Measurements from ENCODE around the gene SPRR4.

SPRR4 gene

GRCh38 chr1:152983234-152983633 lies 12.8 kb downstream of the SPRR4 start:
- no peak for DNase-seq (ENCODE audit: extremely low read depth, insufficient read length)

GRCh38 chr1:152983743-152984142 lies 13.3 kb downstream of the SPRR4 start, which contains the start of gene SPRR1A:
TSS of gene SPRR1A (plus strand) at chr1:152984081. CDS start at chr1:152985231, 1,150 bp downstream.
- DNase-seq (ENCODE audit: extremely low read depth, insufficient read length): no peak
- no peak within 1 kb of the TSS for H3K4me3 ChIP-seq (replicated peaks; ENCODE audit: low read depth, low read length)
- H3K27me3 ChIP-seq (replicated peaks; ENCODE audit: control insufficient read depth, insufficient read depth, low read length): peaks cover 2% of the 10 kb centered on the region; the same call in 1 of the 2 replicates
- no peaks in the 10 kb centered on the region for H3K36me3 ChIP-seq (ENCODE audit: control insufficient read depth, insufficient read depth, low read length)
- TF ChIP-seq CTCF (IDR thresholded peaks at IDR 0.05; ENCODE audit: insufficient read depth, low read length, poor library complexity, severe bottlenecking): no peak

More at GRCh38 chr1:152983234-152983633, 12.8 kb downstream of the SPRR4 start:
- no peak for TF ChIP-seq CTCF (IDR thresholded peaks at IDR 0.05; ENCODE audit: insufficient read depth, low read length, poor library complexity, severe bottlenecking)
- peaks cover 2% of the 10 kb centered on the region; the same call in 1 of the 2 replicates for H3K27me3 ChIP-seq (replicated peaks; ENCODE audit: control insufficient read depth, insufficient read depth, low read length)
- H3K36me3 ChIP-seq (ENCODE audit: control insufficient read depth, insufficient read depth, low read length): no peaks in the 10 kb centered on the region
- no peak overlapping the region for H3K4me3 ChIP-seq (replicated peaks; ENCODE audit: low read depth, low read length)

GRCh38 chr1:152986578-152986977 lies 16.1 kb downstream of the SPRR4 start:
- Histone ChIP-seq H3K27me3 (replicated peaks; ENCODE audit: control insufficient read depth, insufficient read depth, low read length) (no peaks in the 10 kb centered on the region; the same call in none of the 2 replicates), H3K4me3 (replicated peaks; ENCODE audit: low read depth, low read length) (no peak overlapping the region), H3K36me3 (ENCODE audit: control insufficient read depth, insufficient read depth, low read length) (no peaks in the 10 kb centered on the region)
- no peak for DNase-seq (ENCODE audit: extremely low read depth, insufficient read length)
- no peak for TF ChIP-seq CTCF (IDR thresholded peaks at IDR 0.05; ENCODE audit: insufficient read depth, low read length, poor library complexity, severe bottlenecking)

- no peaks in the 10 kb centered on the region; the same call in 1 of the 2 replicates for H3K27me3 ChIP-seq (replicated peaks; ENCODE audit: control insufficient read depth, insufficient read depth, low read length)
- H3K36me3 ChIP-seq (ENCODE audit: control insufficient read depth, insufficient read depth, low read length): no peaks in the 10 kb centered on the region
- DNase-seq (ENCODE audit: extremely low read depth, insufficient read length): no peak
- TF ChIP-seq CTCF (IDR thresholded peaks at IDR 0.05; ENCODE audit: insufficient read depth, low read length, poor library complexity, severe bottlenecking): no peak
- H3K4me3 ChIP-seq (replicated peaks; ENCODE audit: low read depth, low read length): no peak overlapping the region
These were observed 22.7 kb downstream of the SPRR4 start for GRCh38 chr1:152993186-152993585.

- DNase-seq (ENCODE audit: extremely low read depth, insufficient read length): no peak
- TF ChIP-seq CTCF (IDR thresholded peaks at IDR 0.05; ENCODE audit: insufficient read depth, low read length, poor library complexity, severe bottlenecking): no peak
- peaks cover 2% of the 10 kb centered on the region; the same call in 1 of the 2 replicates for H3K27me3 ChIP-seq (replicated peaks; ENCODE audit: control insufficient read depth, insufficient read depth, low read length)
These were observed 25.4 kb downstream of the SPRR4 start for GRCh38 chr1:152995842-152996241.

More at GRCh38 chr1:152995842-152996241, 25.4 kb downstream of the SPRR4 start:
- no peaks in the 10 kb centered on the region for H3K36me3 ChIP-seq (ENCODE audit: control insufficient read depth, insufficient read depth, low read length)
- H3K4me3 ChIP-seq (replicated peaks; ENCODE audit: low read depth, low read length): no peak overlapping the region

Measured in GM06990 (cell line).